AG09319 (cell line): ENCODE data around the gene CAPN5.

ENCODE experiments used
- DNase-seq: peaks from one replicate; pipeline ENCODE4 v3.0.0-alpha.2; 2010; ENCODE audit warnings: low read depth; ENCODE audit errors: extremely low read depth
- TF ChIP-seq, protein P1 (sequence below): IDR thresholded peaks from 2 replicates; pipeline ENCODE4 v1.5.1; 2011; ENCODE audit warnings: low read depth, mild to moderate bottlenecking, inconsistent platforms, low read length, moderate library complexity

Gene CAPN5

DNA sequence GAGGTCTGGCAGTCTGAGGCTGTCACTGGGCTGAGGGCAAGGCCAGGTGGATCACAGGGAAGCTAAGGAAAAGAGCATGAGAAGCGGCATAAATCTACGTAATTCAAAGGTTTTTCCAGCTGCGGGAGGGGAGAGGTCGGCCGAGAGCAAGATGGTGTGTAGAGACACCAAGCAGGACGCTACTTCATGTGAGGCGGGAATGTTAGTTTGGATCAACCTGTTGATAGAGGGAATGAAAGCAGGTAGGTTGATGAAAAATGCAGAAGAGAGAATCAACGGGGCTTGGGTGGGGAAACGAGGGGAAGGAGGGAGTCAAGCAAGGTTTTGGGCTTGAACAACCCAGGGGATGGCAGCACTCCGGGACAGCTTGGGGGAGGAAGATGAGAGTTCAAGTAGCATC, 29.7 kb upstream of the CAPN5 start:
- TF ChIP-seq, protein P1, sequence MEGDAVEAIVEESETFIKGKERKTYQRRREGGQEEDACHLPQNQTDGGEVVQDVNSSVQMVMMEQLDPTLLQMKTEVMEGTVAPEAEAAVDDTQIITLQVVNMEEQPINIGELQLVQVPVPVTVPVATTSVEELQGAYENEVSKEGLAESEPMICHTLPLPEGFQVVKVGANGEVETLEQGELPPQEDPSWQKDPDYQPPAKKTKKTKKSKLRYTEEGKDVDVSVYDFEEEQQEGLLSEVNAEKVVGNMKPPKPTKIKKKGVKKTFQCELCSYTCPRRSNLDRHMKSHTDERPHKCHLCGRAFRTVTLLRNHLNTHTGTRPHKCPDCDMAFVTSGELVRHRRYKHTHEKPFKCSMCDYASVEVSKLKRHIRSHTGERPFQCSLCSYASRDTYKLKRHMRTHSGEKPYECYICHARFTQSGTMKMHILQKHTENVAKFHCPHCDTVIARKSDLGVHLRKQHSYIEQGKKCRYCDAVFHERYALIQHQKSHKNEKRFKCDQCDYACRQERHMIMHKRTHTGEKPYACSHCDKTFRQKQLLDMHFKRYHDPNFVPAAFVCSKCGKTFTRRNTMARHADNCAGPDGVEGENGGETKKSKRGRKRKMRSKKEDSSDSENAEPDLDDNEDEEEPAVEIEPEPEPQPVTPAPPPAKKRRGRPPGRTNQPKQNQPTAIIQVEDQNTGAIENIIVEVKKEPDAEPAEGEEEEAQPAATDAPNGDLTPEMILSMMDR, result no peak
- DNase-seq, result no peak

DNA sequence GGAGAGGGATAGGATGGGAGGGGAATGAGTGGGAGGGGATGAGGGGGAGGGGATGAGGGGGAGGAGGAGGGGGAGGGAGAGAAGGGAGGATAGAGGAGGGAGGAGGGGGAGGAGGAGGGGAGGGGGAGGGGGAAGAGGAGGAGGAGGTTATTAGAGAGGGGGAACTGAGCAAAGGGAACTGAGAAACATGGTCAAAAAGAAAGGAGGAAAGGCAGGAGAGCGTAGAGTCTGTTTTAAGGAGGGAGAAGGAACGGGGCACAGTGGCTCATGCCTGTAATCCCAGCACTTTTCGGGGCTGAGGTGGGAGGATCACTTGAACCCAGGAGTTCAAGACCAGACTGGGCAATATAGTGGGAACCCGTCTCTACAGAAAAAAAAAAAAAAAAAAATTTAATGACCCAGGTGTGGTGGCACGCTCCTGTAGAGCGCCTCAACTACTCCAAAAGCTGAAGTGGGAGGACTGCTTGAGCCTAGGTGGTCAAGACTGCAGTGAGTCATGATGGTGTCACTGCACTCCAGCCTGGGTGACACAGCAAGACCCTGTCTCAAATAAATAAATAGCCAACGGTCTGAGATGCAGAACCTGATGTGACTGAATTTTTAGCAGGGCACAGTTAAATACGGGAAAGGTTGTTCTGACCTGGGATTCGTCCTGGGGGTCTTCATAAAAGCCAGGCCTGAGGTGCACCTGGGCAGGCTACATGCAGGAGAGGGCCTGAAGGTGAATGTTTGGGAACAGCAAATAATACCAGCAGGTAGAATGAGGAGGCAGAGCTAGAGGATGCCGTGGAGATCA, 28.5 kb upstream of the CAPN5 start:
- no peak for DNase-seq
- TF ChIP-seq, protein P1, result no peak

DNA sequence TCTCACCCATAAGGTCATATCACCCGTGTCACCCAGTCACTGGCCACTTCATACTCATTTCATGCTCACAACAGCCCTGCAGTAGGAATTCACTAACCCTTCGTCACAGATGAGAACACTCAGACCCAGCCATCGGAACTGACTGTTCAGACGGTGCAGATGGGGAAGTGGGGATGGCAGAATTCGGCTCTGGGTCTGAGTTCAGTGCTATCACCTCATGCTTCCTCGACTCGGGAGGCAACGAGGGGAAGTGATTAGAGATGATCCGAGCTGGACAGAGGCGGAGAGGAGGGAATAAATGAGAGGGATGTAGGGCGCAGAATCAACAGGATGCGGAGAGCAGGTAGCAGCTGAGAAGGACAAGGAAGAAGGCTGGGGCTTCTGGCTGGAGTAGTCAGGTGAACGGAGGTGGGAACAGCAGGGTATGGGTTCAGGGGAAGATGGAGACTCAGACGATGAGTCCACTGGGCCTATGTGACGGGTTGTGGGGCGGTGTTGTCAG, 27.9 kb upstream of the CAPN5 start:
- no peak for DNase-seq
- TF ChIP-seq, protein P1, result no peak

DNA sequence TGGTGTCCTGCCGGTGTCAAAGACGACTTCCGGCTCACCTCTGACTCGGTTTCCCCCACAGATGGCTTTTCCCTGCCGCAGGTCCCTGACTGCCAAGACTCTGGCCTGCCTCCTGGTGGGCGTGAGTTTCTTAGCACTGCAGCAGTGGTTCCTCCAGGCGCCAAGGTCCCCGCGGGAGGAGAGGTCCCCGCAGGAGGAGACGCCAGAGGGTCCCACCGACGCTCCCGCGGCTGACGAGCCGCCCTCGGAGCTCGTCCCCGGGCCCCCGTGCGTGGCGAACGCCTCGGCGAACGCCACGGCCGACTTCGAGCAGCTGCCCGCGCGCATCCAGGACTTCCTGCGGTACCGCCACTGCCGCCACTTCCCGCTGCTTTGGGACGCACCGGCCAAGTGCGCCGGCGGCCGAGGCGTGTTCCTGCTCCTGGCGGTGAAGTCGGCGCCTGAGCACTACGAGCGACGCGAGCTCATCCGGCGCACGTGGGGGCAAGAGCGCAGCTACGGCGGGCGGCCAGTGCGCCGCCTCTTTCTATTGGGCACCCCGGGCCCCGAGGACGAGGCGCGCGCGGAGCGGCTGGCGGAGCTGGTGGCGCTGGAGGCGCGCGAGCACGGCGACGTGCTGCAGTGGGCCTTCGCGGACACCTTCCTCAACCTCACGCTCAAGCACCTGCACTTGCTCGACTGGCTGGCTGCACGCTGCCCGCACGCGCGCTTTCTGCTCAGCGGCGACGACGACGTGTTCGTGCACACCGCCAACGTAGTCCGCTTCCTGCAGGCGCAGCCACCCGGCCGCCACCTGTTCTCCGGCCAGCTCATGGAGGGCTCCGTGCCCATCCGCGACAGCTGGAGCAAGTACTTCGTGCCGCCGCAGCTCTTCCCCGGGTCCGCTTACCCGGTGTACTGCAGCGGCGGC, 27.0 kb upstream of the CAPN5 start:
- no peak for DNase-seq
- TF ChIP-seq, protein P1, result peak; percentile 62

DNA sequence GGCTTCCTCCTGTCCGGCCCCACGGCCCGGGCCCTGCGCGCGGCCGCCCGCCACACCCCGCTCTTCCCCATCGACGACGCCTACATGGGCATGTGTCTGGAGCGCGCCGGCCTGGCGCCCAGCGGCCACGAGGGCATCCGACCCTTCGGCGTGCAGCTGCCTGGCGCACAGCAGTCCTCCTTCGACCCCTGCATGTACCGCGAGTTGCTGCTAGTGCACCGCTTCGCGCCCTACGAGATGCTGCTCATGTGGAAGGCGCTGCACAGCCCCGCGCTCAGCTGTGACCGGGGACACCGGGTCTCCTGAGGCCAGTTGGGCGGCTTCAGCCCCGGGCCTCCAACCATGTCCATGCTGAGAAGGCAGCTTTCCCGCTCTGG, 26.4 kb upstream of the CAPN5 start:
- DNase-seq, result no peak
- TF ChIP-seq, protein P1, result no peak

DNA sequence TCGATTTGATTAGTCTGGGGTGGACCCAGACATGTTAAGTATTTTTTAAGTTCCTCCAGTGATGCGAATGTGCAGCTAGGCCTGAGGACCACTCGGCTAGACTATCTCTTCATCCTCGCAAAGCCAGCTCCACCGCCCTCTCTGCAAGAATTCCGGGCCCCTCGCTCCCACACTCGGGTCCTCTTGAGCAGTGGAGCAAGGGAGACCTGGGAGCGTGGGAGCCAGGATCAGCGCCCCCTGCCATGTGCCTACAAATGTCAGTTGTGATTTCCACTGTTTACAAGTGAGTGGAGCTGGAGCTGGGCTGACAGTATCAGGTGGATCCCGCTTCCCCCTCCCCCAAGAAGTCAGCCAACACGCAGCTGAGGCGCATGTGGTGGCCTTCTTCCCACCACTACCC, 25.9 kb upstream of the CAPN5 start:
- TF ChIP-seq, protein P1, result no peak
- DNase-seq, result no peak
